Measurements from ENCODE around the gene IQCN.

The IQCN gene

DNA sequence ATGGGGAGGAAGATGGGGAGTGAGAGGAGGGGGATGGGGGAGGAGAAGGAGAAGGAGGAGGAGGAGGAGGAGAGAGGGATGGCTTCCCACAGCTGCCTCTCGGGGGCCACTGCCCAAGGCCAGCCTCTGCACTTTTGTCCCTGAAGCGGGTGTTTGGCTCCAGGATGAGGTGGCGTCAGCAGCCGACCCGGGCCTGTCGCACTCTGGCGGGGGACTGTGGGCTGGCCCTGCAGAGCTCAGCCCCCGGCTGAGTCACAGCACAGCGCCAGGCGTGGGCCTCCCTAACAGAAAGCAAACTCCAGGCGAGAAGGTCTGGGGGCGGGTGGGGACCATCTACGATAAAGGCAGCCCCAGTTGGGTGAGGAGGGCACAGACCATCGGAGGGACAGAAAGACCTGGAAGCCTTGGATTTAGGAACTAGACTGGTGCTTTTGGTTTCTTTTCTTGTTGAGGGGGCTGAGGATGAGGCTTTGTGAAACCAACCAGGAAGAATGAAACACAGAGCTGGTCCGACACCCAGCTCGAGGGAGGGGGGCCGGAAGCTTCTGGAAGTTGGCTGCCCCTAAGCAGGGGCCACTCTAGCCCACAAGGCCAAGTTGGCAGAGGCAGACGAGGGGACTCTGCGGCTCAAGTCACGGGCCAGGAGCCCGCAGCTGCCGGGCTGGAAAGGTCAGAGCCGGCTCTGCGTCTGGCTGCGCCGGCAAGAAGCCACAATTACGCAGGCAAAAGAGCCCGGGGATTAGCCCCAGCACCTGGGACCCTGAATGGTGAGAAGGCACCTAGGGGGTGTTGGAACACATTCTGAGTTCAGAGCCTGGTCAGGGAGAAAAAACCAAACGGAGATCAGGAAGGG, 30.4 kb upstream of the IQCN start:
- Histone ChIP-seq H3K79me2 (ENCODE audit: control insufficient read depth, low read length) (no peaks in the 10 kb centered on the region; the same call in 1 of the 2 replicates), H3K4me1 (ENCODE audit: control insufficient read depth, low read length) (peaks cover 51% of the 10 kb centered on the region), H3K9me3 (ENCODE audit: control insufficient read depth, insufficient read depth, low read length) (no peaks in the 10 kb centered on the region), H3F3A (ENCODE audit: control insufficient read depth, insufficient read depth) (peaks cover 11% of the 10 kb centered on the region), H3K27me3 (ENCODE audit: control insufficient read depth, low read length) (no peaks in the 10 kb centered on the region), H3K36me3 (ENCODE audit: control insufficient read depth, low read length) (peaks cover 43% of the 10 kb centered on the region), H3K4me3 (ENCODE audit: low read length) (peak overlapping the region; percentile 70), H3K27ac (ENCODE audit: low read depth, low read length) (peak overlapping the region; percentile 86), H3K9me2 (replicated peaks; ENCODE audit: control insufficient read depth, low read length) (no peaks in the 10 kb centered on the region), H4K20me1 (ENCODE audit: control insufficient read depth, insufficient read depth, low read depth, low read length) (no peaks in the 10 kb centered on the region), H3K4me2 (ENCODE audit: low read length) (peak overlapping the region; percentile 91)
- TF ChIP-seq, protein P1, sequence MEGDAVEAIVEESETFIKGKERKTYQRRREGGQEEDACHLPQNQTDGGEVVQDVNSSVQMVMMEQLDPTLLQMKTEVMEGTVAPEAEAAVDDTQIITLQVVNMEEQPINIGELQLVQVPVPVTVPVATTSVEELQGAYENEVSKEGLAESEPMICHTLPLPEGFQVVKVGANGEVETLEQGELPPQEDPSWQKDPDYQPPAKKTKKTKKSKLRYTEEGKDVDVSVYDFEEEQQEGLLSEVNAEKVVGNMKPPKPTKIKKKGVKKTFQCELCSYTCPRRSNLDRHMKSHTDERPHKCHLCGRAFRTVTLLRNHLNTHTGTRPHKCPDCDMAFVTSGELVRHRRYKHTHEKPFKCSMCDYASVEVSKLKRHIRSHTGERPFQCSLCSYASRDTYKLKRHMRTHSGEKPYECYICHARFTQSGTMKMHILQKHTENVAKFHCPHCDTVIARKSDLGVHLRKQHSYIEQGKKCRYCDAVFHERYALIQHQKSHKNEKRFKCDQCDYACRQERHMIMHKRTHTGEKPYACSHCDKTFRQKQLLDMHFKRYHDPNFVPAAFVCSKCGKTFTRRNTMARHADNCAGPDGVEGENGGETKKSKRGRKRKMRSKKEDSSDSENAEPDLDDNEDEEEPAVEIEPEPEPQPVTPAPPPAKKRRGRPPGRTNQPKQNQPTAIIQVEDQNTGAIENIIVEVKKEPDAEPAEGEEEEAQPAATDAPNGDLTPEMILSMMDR (IDR thresholded peaks at IDR 0.05; ENCODE audit: low read depth, low read length, poor library complexity, severe bottlenecking), result no peak
- TF ChIP-seq EZH2phosphoT487 (IDR thresholded peaks at IDR 0.05; ENCODE audit: borderline replicate concordance, low read length), result no peak

GRCh38 chr19:18304208-18304457, 29.9 kb upstream of the IQCN start:
- Histone ChIP-seq H3K36me3 (ENCODE audit: control insufficient read depth, low read length) (peaks cover 38% of the 10 kb centered on the region), H3K27me3 (ENCODE audit: control insufficient read depth, low read length) (no peaks in the 10 kb centered on the region), H4K20me1 (ENCODE audit: control insufficient read depth, insufficient read depth, low read depth, low read length) (no peaks in the 10 kb centered on the region), H3K27ac (ENCODE audit: low read depth, low read length) (peak overlapping the region; percentile 86), H3K4me3 (ENCODE audit: low read length) (peak overlapping the region; percentile 70), H3K4me2 (ENCODE audit: low read length) (peak overlapping the region; percentile 91), H3F3A (ENCODE audit: control insufficient read depth, insufficient read depth) (peaks cover 11% of the 10 kb centered on the region), H3K9me3 (ENCODE audit: control insufficient read depth, insufficient read depth, low read length) (no peaks in the 10 kb centered on the region), H3K79me2 (ENCODE audit: control insufficient read depth, low read length) (no peaks in the 10 kb centered on the region; the same call in 1 of the 2 replicates), H3K4me1 (ENCODE audit: control insufficient read depth, low read length) (peaks cover 54% of the 10 kb centered on the region), H3K9me2 (replicated peaks; ENCODE audit: control insufficient read depth, low read length) (no peaks in the 10 kb centered on the region)
- TF ChIP-seq, protein P1 (IDR thresholded peaks at IDR 0.05; ENCODE audit: low read depth, low read length, poor library complexity, severe bottlenecking), result no peak
- no peak for TF ChIP-seq EZH2phosphoT487 (IDR thresholded peaks at IDR 0.05; ENCODE audit: borderline replicate concordance, low read length)

- Histone ChIP-seq H3K9me2 (replicated peaks; ENCODE audit: control insufficient read depth, low read length) (no peaks in the 10 kb centered on the region), H3K4me3 (ENCODE audit: low read length) (no peak overlapping the region), H3K36me3 (ENCODE audit: control insufficient read depth, low read length) (peaks cover 14% of the 10 kb centered on the region), H4K20me1 (ENCODE audit: control insufficient read depth, insufficient read depth, low read depth, low read length) (no peaks in the 10 kb centered on the region), H3K4me1 (ENCODE audit: control insufficient read depth, low read length) (peaks cover 40% of the 10 kb centered on the region), H3K27me3 (ENCODE audit: control insufficient read depth, low read length) (no peaks in the 10 kb centered on the region), H3K4me2 (ENCODE audit: low read length) (no peak overlapping the region), H3F3A (ENCODE audit: control insufficient read depth, insufficient read depth) (peaks cover 6% of the 10 kb centered on the region; the same call in 1 of the 2 replicates), H3K9me3 (ENCODE audit: control insufficient read depth, insufficient read depth, low read length) (no peaks in the 10 kb centered on the region), H3K27ac (ENCODE audit: low read depth, low read length) (no peak overlapping the region), H3K79me2 (ENCODE audit: control insufficient read depth, low read length) (no peaks in the 10 kb centered on the region; the same call in 1 of the 2 replicates)
- no peak for TF ChIP-seq EZH2phosphoT487 (IDR thresholded peaks at IDR 0.05; ENCODE audit: borderline replicate concordance, low read length)
- TF ChIP-seq, protein P1 (IDR thresholded peaks at IDR 0.05; ENCODE audit: low read depth, low read length, poor library complexity, severe bottlenecking), result no peak
Measured at GRCh38 chr19:18301718-18302111, 27.5 kb upstream of the IQCN start.
